Measurements from ENCODE around the gene FIGN.

Gene FIGN

GRCh38 chr2:163558251-163559021, 177.4 kb downstream of the FIGN start:
- no peak for TF ChIP-seq CTCF (IDR thresholded peaks at IDR 0.05)

DNA sequence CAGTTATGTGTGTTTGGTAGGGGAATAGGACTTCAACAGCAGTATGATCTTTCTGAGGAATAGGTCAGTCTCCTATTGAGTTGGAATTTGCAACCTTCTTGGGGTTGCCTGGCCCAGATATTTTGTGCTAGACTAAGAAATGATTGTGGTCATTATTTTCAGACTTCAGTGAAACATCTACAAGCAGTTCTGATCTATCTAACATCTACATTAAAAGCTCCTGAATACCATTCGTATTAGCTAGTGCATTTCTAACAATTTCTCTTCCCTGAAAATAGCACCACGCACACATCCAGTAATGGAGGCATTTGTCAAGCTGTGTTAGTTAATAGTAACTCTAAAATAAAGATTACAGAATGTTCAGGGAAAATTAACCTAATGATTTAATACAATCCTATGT, 179.3 kb downstream of the FIGN start:
- TF ChIP-seq CTCF (IDR thresholded peaks at IDR 0.05), result no peak

DNA sequence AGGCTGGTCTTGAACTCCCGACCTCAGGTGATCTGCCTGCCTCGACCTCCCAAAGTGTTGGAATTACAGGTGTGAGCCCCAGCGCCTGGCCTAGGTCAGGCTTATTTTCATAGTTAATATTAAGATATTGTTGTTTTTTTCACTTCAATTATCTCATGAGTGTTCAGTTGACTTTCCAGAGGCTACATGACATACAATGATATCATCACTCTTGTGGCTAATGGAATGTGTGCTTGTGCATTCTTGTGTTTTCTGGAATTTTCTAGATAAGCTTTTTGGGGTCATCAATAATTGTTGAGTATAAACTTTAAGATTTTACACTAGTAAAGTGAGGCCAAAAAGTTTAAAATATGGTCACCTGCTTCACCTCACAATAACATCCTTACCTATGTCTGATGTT, 180.9 kb downstream of the FIGN start:
- TF ChIP-seq CTCF (IDR thresholded peaks at IDR 0.05), result no peak

GRCh38 chr2:163553601-163554000, 182.2 kb downstream of the FIGN start:
- no peak for TF ChIP-seq CTCF (IDR thresholded peaks at IDR 0.05)

DNA sequence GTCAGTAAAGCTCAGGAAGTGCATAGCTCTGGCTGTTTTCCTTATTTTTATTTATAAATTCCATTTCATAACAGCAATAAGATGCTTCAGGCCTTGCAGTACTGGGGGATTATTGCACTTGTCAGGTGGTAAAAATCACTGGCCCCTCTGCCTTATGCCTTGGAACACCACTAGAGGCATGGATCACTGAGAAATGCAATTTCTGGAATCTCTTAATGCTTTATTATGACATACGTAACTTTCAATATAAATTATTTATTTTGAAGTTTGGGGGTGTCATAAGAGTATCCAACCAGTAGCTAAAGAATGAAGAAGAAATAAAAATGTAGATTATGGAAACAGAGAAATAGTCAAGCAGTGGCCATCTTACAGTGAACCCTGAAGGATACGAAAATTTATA, 183.1 kb downstream of the FIGN start:
- no peak for TF ChIP-seq CTCF (IDR thresholded peaks at IDR 0.05)

GRCh38 chr2:163551616-163552373, 184.0 kb downstream of the FIGN start:
- TF ChIP-seq CTCF (IDR thresholded peaks at IDR 0.05), result no peak

- no peak for TF ChIP-seq CTCF (IDR thresholded peaks at IDR 0.05)
Measured at GRCh38 chr2:163548970-163549369, 186.8 kb downstream of the FIGN start.

Data from LNCAP (cell line).